ENCODE results near the gene NAGLU. TPM values are rescaled to one million over a fixed set of nuclear protein-coding genes. Genes with fewer than 3 reads are reported as not detected.

Gene NAGLU
- total and polyA plus RNA-seq, 2 of the 13 experiments (the other 11 are each of a cell fraction or from before 2014, with no cell fraction given): 28.2 to 40.1 TPM

DNA sequence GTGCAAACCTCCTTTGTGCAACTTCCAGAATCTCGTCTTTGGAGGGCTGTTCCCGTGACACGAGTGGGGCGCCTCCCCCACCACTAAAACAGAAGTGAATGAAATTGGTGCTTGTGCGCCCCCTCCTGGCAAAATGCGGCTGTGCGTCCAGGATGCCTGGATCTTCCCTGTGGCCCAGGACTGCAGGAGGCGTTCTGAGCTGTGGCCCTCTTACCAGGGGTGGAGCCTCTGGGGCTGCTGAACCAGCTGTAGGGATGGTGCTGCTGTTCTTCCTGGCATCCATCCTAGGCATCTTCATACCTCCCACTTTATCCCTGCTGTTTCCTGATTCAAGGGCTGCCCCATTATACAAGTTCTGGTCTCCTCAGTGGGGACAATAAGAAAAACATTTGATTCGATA lies 18.5 kb upstream of the NAGLU start (continued):
- TF ChIP-seq, protein P1, sequence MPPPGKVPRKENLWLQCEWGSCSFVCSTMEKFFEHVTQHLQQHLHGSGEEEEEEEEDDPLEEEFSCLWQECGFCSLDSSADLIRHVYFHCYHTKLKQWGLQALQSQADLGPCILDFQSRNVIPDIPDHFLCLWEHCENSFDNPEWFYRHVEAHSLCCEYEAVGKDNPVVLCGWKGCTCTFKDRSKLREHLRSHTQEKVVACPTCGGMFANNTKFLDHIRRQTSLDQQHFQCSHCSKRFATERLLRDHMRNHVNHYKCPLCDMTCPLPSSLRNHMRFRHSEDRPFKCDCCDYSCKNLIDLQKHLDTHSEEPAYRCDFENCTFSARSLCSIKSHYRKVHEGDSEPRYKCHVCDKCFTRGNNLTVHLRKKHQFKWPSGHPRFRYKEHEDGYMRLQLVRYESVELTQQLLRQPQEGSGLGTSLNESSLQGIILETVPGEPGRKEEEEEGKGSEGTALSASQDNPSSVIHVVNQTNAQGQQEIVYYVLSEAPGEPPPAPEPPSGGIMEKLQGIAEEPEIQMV (CRISPR knock-in tag; IDR thresholded peaks at IDR 0.05; ENCODE audit: low read depth): peak; percentile 42; the same call in 1 of the 2 replicates
- TF ChIP-seq, protein P2, sequence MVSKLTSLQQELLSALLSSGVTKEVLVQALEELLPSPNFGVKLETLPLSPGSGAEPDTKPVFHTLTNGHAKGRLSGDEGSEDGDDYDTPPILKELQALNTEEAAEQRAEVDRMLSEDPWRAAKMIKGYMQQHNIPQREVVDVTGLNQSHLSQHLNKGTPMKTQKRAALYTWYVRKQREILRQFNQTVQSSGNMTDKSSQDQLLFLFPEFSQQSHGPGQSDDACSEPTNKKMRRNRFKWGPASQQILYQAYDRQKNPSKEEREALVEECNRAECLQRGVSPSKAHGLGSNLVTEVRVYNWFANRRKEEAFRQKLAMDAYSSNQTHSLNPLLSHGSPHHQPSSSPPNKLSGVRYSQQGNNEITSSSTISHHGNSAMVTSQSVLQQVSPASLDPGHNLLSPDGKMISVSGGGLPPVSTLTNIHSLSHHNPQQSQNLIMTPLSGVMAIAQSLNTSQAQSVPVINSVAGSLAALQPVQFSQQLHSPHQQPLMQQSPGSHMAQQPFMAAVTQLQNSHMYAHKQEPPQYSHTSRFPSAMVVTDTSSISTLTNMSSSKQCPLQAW (CRISPR knock-in tag; IDR thresholded peaks at IDR 0.05): peak; percentile 73
- TF ChIP-seq JUN (CRISPR knock-in tag; IDR thresholded peaks at IDR 0.05): 0 out of 2 replicates have a peak, but pooled peaks have one; percentile 28
- TF ChIP-seq CHCHD3 (CRISPR knock-in tag; IDR thresholded peaks at IDR 0.05): no peak
- TF ChIP-seq, protein P3, sequence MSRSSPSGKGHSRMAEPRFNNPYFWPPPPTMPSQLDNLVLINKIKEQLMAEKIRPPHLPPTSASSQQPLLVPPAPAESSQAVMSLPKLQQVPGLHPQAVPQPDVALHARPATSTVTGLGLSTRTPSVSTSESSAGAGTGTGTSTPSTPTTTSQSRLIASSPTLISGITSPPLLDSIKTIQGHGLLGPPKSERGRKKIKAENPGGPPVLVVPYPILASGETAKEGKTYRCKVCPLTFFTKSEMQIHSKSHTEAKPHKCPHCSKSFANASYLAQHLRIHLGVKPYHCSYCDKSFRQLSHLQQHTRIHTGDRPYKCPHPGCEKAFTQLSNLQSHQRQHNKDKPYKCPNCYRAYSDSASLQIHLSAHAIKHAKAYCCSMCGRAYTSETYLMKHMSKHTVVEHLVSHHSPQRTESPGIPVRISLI (CRISPR knock-in tag; IDR thresholded peaks at IDR 0.05; ENCODE audit: borderline replicate concordance): peak; percentile 53; the same call in 1 of the 2 replicates
- peak; percentile 83 for TF ChIP-seq JARID2 (CRISPR knock-in tag; IDR thresholded peaks at IDR 0.05; ENCODE audit: insufficient replicate concordance)
- no peak; the same call in 1 of the 2 replicates for TF ChIP-seq ATRX (CRISPR knock-in tag; IDR thresholded peaks at IDR 0.05; ENCODE audit: borderline replicate concordance)
- TF ChIP-seq CEBPG (CRISPR knock-in tag; IDR thresholded peaks at IDR 0.05): no peak; the same call in 1 of the 2 replicates
- TF ChIP-seq, protein P4, sequence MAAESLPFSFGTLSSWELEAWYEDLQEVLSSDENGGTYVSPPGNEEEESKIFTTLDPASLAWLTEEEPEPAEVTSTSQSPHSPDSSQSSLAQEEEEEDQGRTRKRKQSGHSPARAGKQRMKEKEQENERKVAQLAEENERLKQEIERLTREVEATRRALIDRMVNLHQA (CRISPR knock-in tag; IDR thresholded peaks at IDR 0.05): no peak
- TF ChIP-seq SNAPC2 (CRISPR knock-in tag; IDR thresholded peaks at IDR 0.05): no peak
- TF ChIP-seq, protein P5, sequence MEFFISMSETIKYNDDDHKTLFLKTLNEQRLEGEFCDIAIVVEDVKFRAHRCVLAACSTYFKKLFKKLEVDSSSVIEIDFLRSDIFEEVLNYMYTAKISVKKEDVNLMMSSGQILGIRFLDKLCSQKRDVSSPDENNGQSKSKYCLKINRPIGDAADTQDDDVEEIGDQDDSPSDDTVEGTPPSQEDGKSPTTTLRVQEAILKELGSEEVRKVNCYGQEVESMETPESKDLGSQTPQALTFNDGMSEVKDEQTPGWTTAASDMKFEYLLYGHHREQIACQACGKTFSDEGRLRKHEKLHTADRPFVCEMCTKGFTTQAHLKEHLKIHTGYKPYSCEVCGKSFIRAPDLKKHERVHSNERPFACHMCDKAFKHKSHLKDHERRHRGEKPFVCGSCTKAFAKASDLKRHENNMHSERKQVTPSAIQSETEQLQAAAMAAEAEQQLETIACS (CRISPR knock-in tag; IDR thresholded peaks at IDR 0.05): no peak
- TF ChIP-seq, protein P6, sequence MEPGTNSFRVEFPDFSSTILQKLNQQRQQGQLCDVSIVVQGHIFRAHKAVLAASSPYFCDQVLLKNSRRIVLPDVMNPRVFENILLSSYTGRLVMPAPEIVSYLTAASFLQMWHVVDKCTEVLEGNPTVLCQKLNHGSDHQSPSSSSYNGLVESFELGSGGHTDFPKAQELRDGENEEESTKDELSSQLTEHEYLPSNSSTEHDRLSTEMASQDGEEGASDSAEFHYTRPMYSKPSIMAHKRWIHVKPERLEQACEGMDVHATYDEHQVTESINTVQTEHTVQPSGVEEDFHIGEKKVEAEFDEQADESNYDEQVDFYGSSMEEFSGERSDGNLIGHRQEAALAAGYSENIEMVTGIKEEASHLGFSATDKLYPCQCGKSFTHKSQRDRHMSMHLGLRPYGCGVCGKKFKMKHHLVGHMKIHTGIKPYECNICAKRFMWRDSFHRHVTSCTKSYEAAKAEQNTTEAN (CRISPR knock-in tag; conservative IDR thresholded peaks at IDR 0.05): peak; percentile 27; the same call in 1 of the 2 replicates
- TF ChIP-seq, protein P7, sequence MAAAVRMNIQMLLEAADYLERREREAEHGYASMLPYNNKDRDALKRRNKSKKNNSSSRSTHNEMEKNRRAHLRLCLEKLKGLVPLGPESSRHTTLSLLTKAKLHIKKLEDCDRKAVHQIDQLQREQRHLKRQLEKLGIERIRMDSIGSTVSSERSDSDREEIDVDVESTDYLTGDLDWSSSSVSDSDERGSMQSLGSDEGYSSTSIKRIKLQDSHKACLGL (CRISPR knock-in tag; IDR thresholded peaks at IDR 0.05): no peak
- TF ChIP-seq, protein P8, sequence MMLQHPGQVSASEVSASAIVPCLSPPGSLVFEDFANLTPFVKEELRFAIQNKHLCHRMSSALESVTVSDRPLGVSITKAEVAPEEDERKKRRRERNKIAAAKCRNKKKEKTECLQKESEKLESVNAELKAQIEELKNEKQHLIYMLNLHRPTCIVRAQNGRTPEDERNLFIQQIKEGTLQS (CRISPR knock-in tag; IDR thresholded peaks at IDR 0.05): no peak
- peak; percentile 17 for TF ChIP-seq HNRNPLL (IDR thresholded peaks at IDR 0.05; ENCODE audit: low read depth, low read length, poor library complexity, severe bottlenecking)
- TF ChIP-seq ZNF34 (CRISPR knock-in tag; IDR thresholded peaks at IDR 0.05; ENCODE audit: borderline replicate concordance): 0 out of 2 replicates have a peak, but pooled peaks have one; percentile 58
- TF ChIP-seq THYN1 (CRISPR knock-in tag; IDR thresholded peaks at IDR 0.05; ENCODE audit: borderline replicate concordance, low read depth): no peak
- TF ChIP-seq ZNF777 (CRISPR knock-in tag; IDR thresholded peaks at IDR 0.05): no peak
- no peak for TF ChIP-seq PHF8 (CRISPR knock-in tag; IDR thresholded peaks at IDR 0.05)
- TF ChIP-seq, protein P9, sequence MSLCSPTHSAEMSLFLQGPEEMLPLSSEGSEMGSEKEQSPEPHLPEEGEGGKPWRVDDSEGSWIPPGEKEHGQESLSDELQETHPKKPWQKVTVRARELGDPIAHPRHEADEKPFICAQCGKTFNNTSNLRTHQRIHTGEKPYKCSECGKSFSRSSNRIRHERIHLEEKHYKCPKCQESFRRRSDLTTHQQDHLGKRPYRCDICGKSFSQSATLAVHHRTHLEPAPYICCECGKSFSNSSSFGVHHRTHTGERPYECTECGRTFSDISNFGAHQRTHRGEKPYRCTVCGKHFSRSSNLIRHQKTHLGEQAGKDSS (CRISPR knock-in tag; IDR thresholded peaks at IDR 0.05; ENCODE audit: borderline replicate concordance, low read depth): peak; percentile 52; the same call in 1 of the 2 replicates
- TF ChIP-seq ZNF713 (CRISPR knock-in tag; IDR thresholded peaks at IDR 0.05): no peak

Data from HepG2 (cell line).